Activated naive CD4-positive, alpha-beta T cell treated with anti-CD3 and anti-CD28 coated beads, Interleukin-2, amount 50 U/mL, for 24 hours (primary cell): ENCODE results near the gene MRPL43.

Experiments used
- H3K27ac Mint-ChIP-seq: one replicate; pipeline ENCODE4 v1.8.0; 2021; ENCODE audit warnings: mild to moderate bottlenecking, mixed read lengths
- H3K27me3 Mint-ChIP-seq: one replicate; pipeline ENCODE4 v1.8.0; 2021; ENCODE audit warnings: mixed read lengths
- H3K36me3 Mint-ChIP-seq: one replicate; pipeline ENCODE4 v1.8.0; 2021; ENCODE audit warnings: mixed read lengths
- H3K4me1 Mint-ChIP-seq: one replicate; pipeline ENCODE4 v1.8.0; 2021; ENCODE audit warnings: mixed read lengths
- H3K4me3 Mint-ChIP-seq: one replicate; pipeline ENCODE4 v1.8.0; 2021; ENCODE audit warnings: mild to moderate bottlenecking, mixed read lengths
- H3K9me3 Mint-ChIP-seq: one replicate; pipeline ENCODE4 v1.8.0; 2021; ENCODE audit warnings: mixed read lengths

The MRPL43 gene

DNA sequence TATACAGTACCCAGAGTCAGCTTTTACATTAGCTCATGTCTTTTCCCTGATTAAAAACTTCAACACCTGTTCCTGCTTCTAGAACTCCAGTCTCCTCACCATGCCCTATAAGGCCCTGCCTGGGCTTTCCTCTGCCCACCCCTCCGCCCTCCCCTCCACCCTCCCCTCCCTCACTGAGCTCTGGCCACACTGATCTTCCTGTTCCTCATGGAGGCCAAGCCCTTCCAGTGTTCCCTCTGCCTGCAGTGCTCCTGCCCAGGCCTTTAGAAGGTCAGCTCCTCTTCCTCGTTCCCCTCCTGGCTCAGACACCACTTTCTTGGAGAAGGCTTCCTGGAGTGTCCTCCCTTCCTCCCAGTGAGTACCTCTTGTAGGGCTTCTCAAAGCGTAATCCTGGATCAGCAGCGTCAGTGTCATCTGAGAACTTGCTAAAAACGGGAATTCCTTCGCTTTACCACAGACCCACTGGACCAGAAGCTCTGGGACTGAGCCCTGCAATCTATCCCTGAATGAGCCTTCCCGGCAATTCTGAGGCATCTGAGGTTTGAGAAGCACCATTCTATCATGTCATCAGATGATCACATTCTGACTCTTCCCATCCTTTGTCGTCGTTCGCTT lies 39.9 kb upstream of the MRPL43 start:
- Mint-ChIP-seq H3K36me3 (no peaks in the 10 kb centered on the region), H3K27ac (no peak overlapping the region), H3K4me3 (no peak overlapping the region), H3K4me1 (peaks cover under 1% of the 10 kb centered on the region), H3K9me3 (no peaks in the 10 kb centered on the region), H3K27me3 (no peaks in the 10 kb centered on the region)

DNA sequence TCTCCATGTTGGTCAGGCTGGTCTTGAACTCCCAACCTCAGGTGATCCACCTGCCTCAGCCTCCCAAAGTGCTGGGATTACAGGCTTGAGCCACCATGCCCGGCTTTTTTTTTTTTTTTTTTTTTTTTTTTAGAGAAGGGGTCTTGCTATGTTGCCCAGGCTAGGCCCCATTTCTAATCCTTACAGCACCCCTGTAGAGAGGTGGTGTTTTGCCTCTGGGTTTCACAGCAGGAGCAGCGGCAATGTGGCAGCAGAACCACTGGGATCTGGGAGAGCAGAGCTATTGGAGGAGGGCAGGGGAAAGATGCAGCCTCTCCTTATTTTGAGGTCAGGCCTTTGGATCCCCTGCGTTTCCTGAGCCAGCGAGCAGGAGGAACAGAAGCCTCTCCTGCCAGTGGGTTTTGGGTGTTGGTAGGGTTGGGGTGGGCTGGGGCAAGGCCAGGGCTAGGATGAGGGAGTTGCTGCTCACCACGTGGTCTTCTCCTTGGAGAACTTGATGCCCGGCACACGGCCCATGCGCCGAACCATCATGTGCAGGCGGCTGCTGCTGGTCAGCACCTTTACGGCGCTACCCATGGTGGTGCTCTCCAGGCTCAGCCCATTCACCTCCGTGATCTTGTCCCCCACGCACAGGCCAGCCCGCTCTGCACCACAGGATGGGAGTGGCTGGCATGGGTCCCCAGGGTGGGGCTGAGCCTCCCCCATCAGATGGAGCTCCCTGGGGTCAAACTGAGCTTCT lies 35.8 kb upstream of the MRPL43 start:
- no peaks in the 10 kb centered on the region for H3K36me3 Mint-ChIP-seq
- peaks cover 9% of the 10 kb centered on the region for H3K27me3 Mint-ChIP-seq
- H3K9me3 Mint-ChIP-seq = no peaks in the 10 kb centered on the region
- no peak overlapping the region for H3K4me3 Mint-ChIP-seq
- no peaks in the 10 kb centered on the region for H3K4me1 Mint-ChIP-seq
- H3K27ac Mint-ChIP-seq = no peak overlapping the region

DNA sequence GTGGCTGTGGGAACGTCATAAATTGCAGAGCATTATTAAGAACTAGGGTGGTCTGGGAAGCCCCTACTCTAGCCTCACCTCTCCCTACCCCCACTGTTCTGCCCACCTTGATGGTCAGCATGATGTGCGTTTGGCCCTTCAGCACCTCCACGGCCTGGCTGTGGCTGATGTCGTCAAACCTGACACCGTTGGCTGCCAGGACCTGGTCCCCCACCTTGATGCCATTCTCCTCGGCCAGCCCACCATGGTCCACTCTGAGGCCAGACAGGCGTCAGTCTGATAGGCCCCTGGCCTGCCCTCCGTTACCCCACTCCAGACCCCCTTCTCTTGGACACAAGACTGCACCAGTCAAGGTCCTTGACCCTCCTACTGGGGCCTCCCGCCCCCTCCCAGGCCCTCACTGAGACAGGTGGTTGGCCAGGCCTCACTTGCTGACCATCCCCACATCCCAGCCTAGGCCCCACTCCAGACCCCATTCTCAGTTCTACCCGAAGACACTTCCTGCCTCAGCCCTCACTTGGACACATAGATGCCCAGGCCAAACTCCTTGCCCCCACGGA lies 34.5 kb upstream of the MRPL43 start:
- H3K9me3 Mint-ChIP-seq = no peaks in the 10 kb centered on the region
- H3K27ac Mint-ChIP-seq = peak overlapping the region; percentile 68
- peaks cover 18% of the 10 kb centered on the region for H3K27me3 Mint-ChIP-seq
- H3K36me3 Mint-ChIP-seq = no peaks in the 10 kb centered on the region
- H3K4me1 Mint-ChIP-seq = no peaks in the 10 kb centered on the region
- H3K4me3 Mint-ChIP-seq = no peak overlapping the region

DNA sequence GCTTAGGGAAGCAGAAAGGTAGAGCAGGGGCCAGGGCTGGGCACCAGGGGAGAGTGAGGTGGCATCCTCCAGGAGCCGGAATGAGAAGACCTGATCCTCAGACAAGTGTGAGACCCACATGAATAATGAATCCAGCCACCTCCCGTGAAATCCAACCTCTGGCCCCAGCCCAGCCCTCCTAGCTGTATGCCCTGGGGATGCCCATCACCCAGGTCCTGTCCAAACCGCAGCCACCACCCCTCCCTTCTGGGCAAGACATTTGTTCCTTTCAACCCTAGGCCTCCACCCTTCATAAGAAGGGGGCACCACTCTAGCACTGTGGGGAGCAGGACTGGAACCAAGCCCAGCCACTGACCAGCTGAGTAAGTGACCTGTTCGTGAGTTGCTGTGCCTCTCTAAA lies 33.9 kb upstream of the MRPL43 start:
- peaks cover 22% of the 10 kb centered on the region for H3K27me3 Mint-ChIP-seq
- H3K36me3 Mint-ChIP-seq = no peaks in the 10 kb centered on the region
- no peaks in the 10 kb centered on the region for H3K4me1 Mint-ChIP-seq
- no peak overlapping the region for H3K4me3 Mint-ChIP-seq
- no peak overlapping the region for H3K27ac Mint-ChIP-seq
- no peaks in the 10 kb centered on the region for H3K9me3 Mint-ChIP-seq

GRCh38 chr10:101020427-101021075 lies 33.3 kb upstream of the MRPL43 start:
- Mint-ChIP-seq H3K36me3 (no peaks in the 10 kb centered on the region), H3K9me3 (no peaks in the 10 kb centered on the region), H3K4me3 (no peak overlapping the region), H3K27me3 (peaks cover 27% of the 10 kb centered on the region), H3K4me1 (no peaks in the 10 kb centered on the region), H3K27ac (peak overlapping the region; percentile 30)

DNA sequence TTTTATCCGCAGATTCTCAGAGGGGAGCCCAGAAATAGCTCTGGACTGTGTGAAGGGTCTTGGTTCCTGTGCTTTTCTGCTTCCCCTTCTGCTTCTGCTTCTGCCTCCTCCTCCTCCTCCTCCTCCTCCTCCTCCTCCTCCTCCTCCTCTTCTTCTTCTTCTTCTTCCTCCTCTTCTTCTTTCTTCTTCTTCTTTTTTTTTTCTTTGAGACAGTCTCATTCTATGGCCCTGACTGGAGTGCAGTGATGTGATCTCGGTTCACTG lies 32.1 kb upstream of the MRPL43 start:
- H3K27me3 Mint-ChIP-seq = peaks cover 28% of the 10 kb centered on the region
- H3K36me3 Mint-ChIP-seq = no peaks in the 10 kb centered on the region
- H3K4me3 Mint-ChIP-seq = no peak overlapping the region
- no peaks in the 10 kb centered on the region for H3K9me3 Mint-ChIP-seq
- peaks cover 9% of the 10 kb centered on the region for H3K4me1 Mint-ChIP-seq
- H3K27ac Mint-ChIP-seq = no peak overlapping the region

- H3K4me1 Mint-ChIP-seq = peaks cover 13% of the 10 kb centered on the region
- H3K4me3 Mint-ChIP-seq = no peak overlapping the region
- peaks cover 28% of the 10 kb centered on the region for H3K27me3 Mint-ChIP-seq
- no peak overlapping the region for H3K27ac Mint-ChIP-seq
- H3K36me3 Mint-ChIP-seq = no peaks in the 10 kb centered on the region
- H3K9me3 Mint-ChIP-seq = no peaks in the 10 kb centered on the region
Measured at GRCh38 chr10:101018600-101019439, 31.5 kb upstream of the MRPL43 start.

DNA sequence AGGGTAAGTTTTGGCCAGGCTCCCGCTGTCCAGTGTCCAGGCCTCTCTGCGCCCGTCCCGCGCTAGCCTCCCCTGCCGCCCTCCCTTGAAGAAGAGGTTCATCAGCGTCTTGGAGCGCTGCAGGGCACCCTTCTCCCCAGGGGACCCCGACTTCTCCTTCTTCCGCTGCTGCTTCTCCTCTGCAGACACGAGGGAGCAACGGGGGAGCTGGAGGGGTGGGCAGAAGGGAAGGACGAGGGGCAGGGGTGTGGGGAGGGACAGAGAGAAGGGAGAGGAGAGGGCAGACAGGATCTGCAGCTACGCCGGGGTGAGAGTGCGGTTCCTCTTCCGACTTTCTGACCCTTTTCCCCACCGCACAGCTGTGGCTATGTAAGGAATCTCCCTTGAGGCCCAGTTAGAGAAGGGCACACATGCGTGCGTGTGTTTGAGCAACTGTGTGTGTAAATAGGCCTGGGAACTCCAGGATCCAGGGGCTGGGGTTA lies 30.9 kb upstream of the MRPL43 start:
- Mint-ChIP-seq H3K4me3 (no peak overlapping the region), H3K27ac (no peak overlapping the region), H3K9me3 (no peaks in the 10 kb centered on the region), H3K36me3 (no peaks in the 10 kb centered on the region), H3K27me3 (peaks cover 30% of the 10 kb centered on the region), H3K4me1 (peaks cover 17% of the 10 kb centered on the region)

DNA sequence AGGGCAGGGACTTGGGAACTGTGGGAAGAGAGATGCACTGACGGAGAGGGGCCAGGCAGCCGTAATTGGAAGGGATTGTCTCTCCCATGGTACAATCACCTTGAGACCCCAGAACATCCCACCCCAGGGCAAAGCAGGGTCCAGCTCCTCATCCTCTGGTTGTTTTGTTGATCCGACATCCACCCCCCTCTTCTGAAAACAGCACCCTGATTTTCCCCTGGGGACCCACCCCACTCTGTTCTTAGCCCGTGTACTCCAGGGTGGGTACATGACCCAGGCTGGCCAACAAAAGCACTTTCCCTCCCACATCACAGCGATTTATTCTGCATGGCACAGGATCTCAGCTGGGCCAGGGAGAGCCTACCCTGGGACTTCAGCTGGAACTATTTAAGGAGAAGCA lies 29.5 kb upstream of the MRPL43 start:
- peaks cover 24% of the 10 kb centered on the region for H3K4me1 Mint-ChIP-seq
- H3K27me3 Mint-ChIP-seq = peaks cover 31% of the 10 kb centered on the region

GRCh38 chr10:101015582-101015973 lies 28.3 kb upstream of the MRPL43 start:
- Mint-ChIP-seq H3K27ac (no peak overlapping the region), H3K9me3 (no peaks in the 10 kb centered on the region), H3K27me3 (peaks cover 28% of the 10 kb centered on the region), H3K4me1 (peaks cover 24% of the 10 kb centered on the region), H3K4me3 (no peak overlapping the region), H3K36me3 (no peaks in the 10 kb centered on the region)

More for the DNA sequence above, 29.5 kb upstream of the MRPL43 start:
- Mint-ChIP-seq H3K27ac (no peak overlapping the region), H3K9me3 (no peaks in the 10 kb centered on the region), H3K36me3 (no peaks in the 10 kb centered on the region), H3K4me3 (no peak overlapping the region)

DNA sequence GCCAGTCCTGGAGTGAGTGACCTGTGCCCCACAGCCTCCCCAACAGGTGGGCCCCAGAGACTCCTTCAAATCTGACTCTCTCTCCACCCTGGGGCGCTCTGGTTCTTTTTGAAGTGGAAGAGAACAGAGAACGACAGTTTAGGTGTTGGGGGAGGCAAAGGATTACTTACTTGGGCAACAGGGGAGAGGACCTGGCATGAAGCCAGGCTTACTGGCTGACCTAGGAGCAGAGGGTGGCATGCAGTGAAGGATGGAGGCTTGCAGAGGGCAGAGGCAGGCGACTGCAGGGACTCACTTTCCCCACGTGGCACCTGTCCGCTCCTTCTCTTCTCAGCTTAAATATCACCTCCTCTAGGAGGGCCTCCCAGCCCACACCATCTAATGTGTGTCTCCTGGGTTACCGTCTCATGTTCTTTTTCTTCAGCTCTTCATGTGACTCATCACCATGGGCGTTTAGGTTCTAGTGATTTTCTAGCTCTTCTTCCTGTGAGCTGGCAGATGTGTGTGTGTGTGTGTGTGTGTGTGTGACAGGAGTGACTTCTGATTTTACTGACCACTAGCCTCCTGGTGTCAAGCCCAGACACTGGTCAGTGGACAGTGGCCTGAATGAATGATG lies 27.8 kb upstream of the MRPL43 start:
- Mint-ChIP-seq H3K27me3 (peaks cover 28% of the 10 kb centered on the region), H3K9me3 (no peaks in the 10 kb centered on the region), H3K4me1 (peaks cover 24% of the 10 kb centered on the region), H3K27ac (no peak overlapping the region), H3K4me3 (no peak overlapping the region), H3K36me3 (no peaks in the 10 kb centered on the region)

GRCh38 chr10:101014230-101014884 lies 27.1 kb upstream of the MRPL43 start:
- H3K36me3 Mint-ChIP-seq = no peaks in the 10 kb centered on the region
- no peaks in the 10 kb centered on the region for H3K9me3 Mint-ChIP-seq
- peaks cover 26% of the 10 kb centered on the region for H3K27me3 Mint-ChIP-seq
- H3K4me1 Mint-ChIP-seq = peaks cover 24% of the 10 kb centered on the region
- H3K27ac Mint-ChIP-seq = peak overlapping the region; percentile 13
- no peak overlapping the region for H3K4me3 Mint-ChIP-seq

DNA sequence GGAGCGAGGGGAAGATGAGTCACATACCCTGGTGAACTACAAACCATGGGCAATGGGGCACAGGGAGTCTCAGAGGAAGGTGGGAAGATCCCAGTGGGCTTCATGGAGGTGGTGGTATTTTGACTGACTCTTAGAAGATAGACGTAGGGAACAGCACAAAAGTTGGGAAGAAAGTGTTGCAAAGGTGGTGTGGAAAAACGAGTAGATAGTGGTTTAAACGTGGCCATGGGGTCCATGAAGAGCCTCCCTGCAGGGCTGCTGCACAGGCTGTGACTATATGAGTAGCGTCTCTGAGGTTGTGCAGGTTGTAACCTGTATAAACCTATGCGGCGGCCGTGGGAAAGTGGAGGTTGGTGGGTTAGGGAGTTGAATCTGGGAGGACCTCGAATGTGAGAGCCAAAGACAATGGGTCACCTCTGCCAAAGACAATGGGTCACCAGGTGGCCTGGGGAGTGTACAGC lies 26.1 kb upstream of the MRPL43 start:
- H3K27me3 Mint-ChIP-seq = peaks cover 23% of the 10 kb centered on the region
- no peaks in the 10 kb centered on the region for H3K36me3 Mint-ChIP-seq
- no peaks in the 10 kb centered on the region for H3K9me3 Mint-ChIP-seq
- no peak overlapping the region for H3K27ac Mint-ChIP-seq
- peaks cover 24% of the 10 kb centered on the region for H3K4me1 Mint-ChIP-seq
- H3K4me3 Mint-ChIP-seq = no peak overlapping the region

GRCh38 chr10:101012525-101013364 lies 25.4 kb upstream of the MRPL43 start:
- H3K27ac Mint-ChIP-seq = no peak overlapping the region

More at GRCh38 chr10:101012525-101013364, 25.4 kb upstream of the MRPL43 start:
- H3K27me3 Mint-ChIP-seq = peaks cover 22% of the 10 kb centered on the region
- H3K36me3 Mint-ChIP-seq = no peaks in the 10 kb centered on the region
- no peak overlapping the region for H3K4me3 Mint-ChIP-seq
- no peaks in the 10 kb centered on the region for H3K9me3 Mint-ChIP-seq
- peaks cover 24% of the 10 kb centered on the region for H3K4me1 Mint-ChIP-seq
